ENCODE measurements around the gene RNU1-1. TPM values are rescaled to one million over a fixed set of nuclear protein-coding genes. Genes with fewer than 3 reads are reported as not detected.
"Not testable (repeated sequence)": the region's sequence is repeated elsewhere in the genome, so short reads cannot be mapped to it uniquely, and the experiment has no call there.

Gene RNU1-1
- under 0.01 TPM in 1 of 2 replicates, not detected in the other for polyA plus RNA-seq
- polyA minus RNA-seq, result under 0.01 TPM in 2 replicates

GRCh38 chr1:16514107-16515055 lies at the start of gene RNU1-1:
RNU1-1 (minus strand) TSS chr1:16514285.
- peak within 1 kb of the TSS; percentile 70 for H3K9ac ChIP-seq (ENCODE audit: low read length)
- TF ChIP-seq REST (IDR thresholded peaks at IDR 0.05; ENCODE audit: borderline replicate concordance) (peak; percentile 50), TAF1 (IDR thresholded peaks at IDR 0.05; ENCODE audit: low read depth) (peak; percentile 59), POLR2AphosphoS5 (IDR thresholded peaks at IDR 0.05) (peak; percentile 84)

GRCh38 chr1:16561035-16561434 lies 47.0 kb upstream of the RNU1-1 start:
- H3K9me3 ChIP-seq (ENCODE audit: low read length), result not testable (repeated sequence)

More at GRCh38 chr1:16514107-16515055, at the start of gene RNU1-1:
- Histone ChIP-seq H3K27ac (ENCODE audit: low read length) (peak within 1 kb of the TSS; percentile 91), H3K4me3 (ENCODE audit: low read length) (peak within 1 kb of the TSS; percentile 59)
- H3K9me2 ChIP-seq (ENCODE audit: insufficient read depth, low read length); H3K36me3 ChIP-seq (ENCODE audit: insufficient read depth, low read length); H3K27me3 ChIP-seq (ENCODE audit: insufficient read depth, low read depth, low read length); H3K4me2 ChIP-seq (ENCODE audit: low read length); H2AFZ ChIP-seq (ENCODE audit: low read depth, low read length); H3K79me2 ChIP-seq (replicated peaks; ENCODE audit: insufficient read depth, low read length); H3K9me3 ChIP-seq (ENCODE audit: low read length); H4K20me1 ChIP-seq (ENCODE audit: insufficient read depth); H3F3A ChIP-seq (ENCODE audit: insufficient read depth, low read length, poor library complexity, severe bottlenecking): not testable (repeated sequence)

GRCh38 chr1:16560498-16560897 lies 46.4 kb upstream of the RNU1-1 start:
- H3K9me3 ChIP-seq (ENCODE audit: low read length); H3K4me3 ChIP-seq (ENCODE audit: low read length); H3K4me2 ChIP-seq (ENCODE audit: low read length); H3K36me3 ChIP-seq (ENCODE audit: insufficient read depth, low read length); H3K79me2 ChIP-seq (replicated peaks; ENCODE audit: insufficient read depth, low read length); H3K27me3 ChIP-seq (ENCODE audit: insufficient read depth, low read depth, low read length); H4K20me1 ChIP-seq (ENCODE audit: insufficient read depth); H3F3A ChIP-seq (ENCODE audit: insufficient read depth, low read length, poor library complexity, severe bottlenecking); H3K27ac ChIP-seq (ENCODE audit: low read length); H2AFZ ChIP-seq (ENCODE audit: low read depth, low read length); H3K9ac ChIP-seq (ENCODE audit: low read length); H3K9me2 ChIP-seq (ENCODE audit: insufficient read depth, low read length): not testable (repeated sequence)

More at GRCh38 chr1:16561035-16561434, 47.0 kb upstream of the RNU1-1 start:
- not testable (repeated sequence) for H2AFZ ChIP-seq (ENCODE audit: low read depth, low read length); H3K9me2 ChIP-seq (ENCODE audit: insufficient read depth, low read length); H3K4me2 ChIP-seq (ENCODE audit: low read length); H3F3A ChIP-seq (ENCODE audit: insufficient read depth, low read length, poor library complexity, severe bottlenecking); H3K27me3 ChIP-seq (ENCODE audit: insufficient read depth, low read depth, low read length); H3K36me3 ChIP-seq (ENCODE audit: insufficient read depth, low read length); H3K27ac ChIP-seq (ENCODE audit: low read length); H4K20me1 ChIP-seq (ENCODE audit: insufficient read depth); H3K4me3 ChIP-seq (ENCODE audit: low read length); H3K9ac ChIP-seq (ENCODE audit: low read length); H3K79me2 ChIP-seq (replicated peaks; ENCODE audit: insufficient read depth, low read length)

GRCh38 chr1:16559688-16560087 lies 45.6 kb upstream of the RNU1-1 start:
- not testable (repeated sequence) for H3K4me3 ChIP-seq (ENCODE audit: low read length); H3K9me3 ChIP-seq (ENCODE audit: low read length); H3K27me3 ChIP-seq (ENCODE audit: insufficient read depth, low read depth, low read length); H3K27ac ChIP-seq (ENCODE audit: low read length); H4K20me1 ChIP-seq (ENCODE audit: insufficient read depth); H3K4me2 ChIP-seq (ENCODE audit: low read length); H3K36me3 ChIP-seq (ENCODE audit: insufficient read depth, low read length); H3K79me2 ChIP-seq (replicated peaks; ENCODE audit: insufficient read depth, low read length); H2AFZ ChIP-seq (ENCODE audit: low read depth, low read length); H3K9me2 ChIP-seq (ENCODE audit: insufficient read depth, low read length); H3K9ac ChIP-seq (ENCODE audit: low read length); H3F3A ChIP-seq (ENCODE audit: insufficient read depth, low read length, poor library complexity, severe bottlenecking)

- not testable (repeated sequence) for H3K27me3 ChIP-seq (ENCODE audit: insufficient read depth, low read depth, low read length); H2AFZ ChIP-seq (ENCODE audit: low read depth, low read length); H3K36me3 ChIP-seq (ENCODE audit: insufficient read depth, low read length); H3K9me2 ChIP-seq (ENCODE audit: insufficient read depth, low read length); H3K4me3 ChIP-seq (ENCODE audit: low read length); H3F3A ChIP-seq (ENCODE audit: insufficient read depth, low read length, poor library complexity, severe bottlenecking); H3K9ac ChIP-seq (ENCODE audit: low read length); H3K9me3 ChIP-seq (ENCODE audit: low read length); H3K4me2 ChIP-seq (ENCODE audit: low read length); H3K27ac ChIP-seq (ENCODE audit: low read length); H4K20me1 ChIP-seq (ENCODE audit: insufficient read depth); H3K79me2 ChIP-seq (replicated peaks; ENCODE audit: insufficient read depth, low read length)
Measured at GRCh38 chr1:16557034-16557433, 42.9 kb upstream of the RNU1-1 start.

GRCh38 chr1:16553244-16553643 lies 39.2 kb upstream of the RNU1-1 start:
- not testable (repeated sequence) for H3K4me2 ChIP-seq (ENCODE audit: low read length); H3K27ac ChIP-seq (ENCODE audit: low read length); H3K4me3 ChIP-seq (ENCODE audit: low read length); H3F3A ChIP-seq (ENCODE audit: insufficient read depth, low read length, poor library complexity, severe bottlenecking); H4K20me1 ChIP-seq (ENCODE audit: insufficient read depth); H3K9me3 ChIP-seq (ENCODE audit: low read length); H3K9me2 ChIP-seq (ENCODE audit: insufficient read depth, low read length); H2AFZ ChIP-seq (ENCODE audit: low read depth, low read length); H3K79me2 ChIP-seq (replicated peaks; ENCODE audit: insufficient read depth, low read length); H3K36me3 ChIP-seq (ENCODE audit: insufficient read depth, low read length); H3K9ac ChIP-seq (ENCODE audit: low read length); H3K27me3 ChIP-seq (ENCODE audit: insufficient read depth, low read depth, low read length)

All from neural cell (in vitro differentiated cells).